Measurements from ENCODE around the gene AIG1.

DNA sequence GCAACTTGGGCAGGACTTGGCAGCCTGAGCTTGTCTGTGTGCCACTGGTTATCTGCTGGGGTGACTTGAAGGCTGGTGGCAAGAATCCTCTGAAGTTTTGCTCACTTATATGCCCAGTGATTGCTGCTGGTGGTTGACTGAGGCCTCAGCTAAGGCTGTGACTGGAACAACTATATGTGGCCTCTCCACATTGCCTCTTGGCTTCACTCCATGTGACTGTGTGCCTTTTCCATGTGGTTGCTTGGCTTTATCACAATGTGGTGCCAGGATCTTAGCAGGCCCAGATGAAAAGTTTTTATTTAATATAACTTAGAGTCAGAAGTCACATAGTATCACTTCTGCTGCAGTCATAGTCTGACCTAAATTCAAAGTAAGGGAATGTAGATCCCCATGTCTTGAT lies 285.3 kb downstream of the AIG1 start:
- TF ChIP-seq EZH2 (IDR thresholded peaks at IDR 0.05): no peak
- TF ChIP-seq, protein P1, sequence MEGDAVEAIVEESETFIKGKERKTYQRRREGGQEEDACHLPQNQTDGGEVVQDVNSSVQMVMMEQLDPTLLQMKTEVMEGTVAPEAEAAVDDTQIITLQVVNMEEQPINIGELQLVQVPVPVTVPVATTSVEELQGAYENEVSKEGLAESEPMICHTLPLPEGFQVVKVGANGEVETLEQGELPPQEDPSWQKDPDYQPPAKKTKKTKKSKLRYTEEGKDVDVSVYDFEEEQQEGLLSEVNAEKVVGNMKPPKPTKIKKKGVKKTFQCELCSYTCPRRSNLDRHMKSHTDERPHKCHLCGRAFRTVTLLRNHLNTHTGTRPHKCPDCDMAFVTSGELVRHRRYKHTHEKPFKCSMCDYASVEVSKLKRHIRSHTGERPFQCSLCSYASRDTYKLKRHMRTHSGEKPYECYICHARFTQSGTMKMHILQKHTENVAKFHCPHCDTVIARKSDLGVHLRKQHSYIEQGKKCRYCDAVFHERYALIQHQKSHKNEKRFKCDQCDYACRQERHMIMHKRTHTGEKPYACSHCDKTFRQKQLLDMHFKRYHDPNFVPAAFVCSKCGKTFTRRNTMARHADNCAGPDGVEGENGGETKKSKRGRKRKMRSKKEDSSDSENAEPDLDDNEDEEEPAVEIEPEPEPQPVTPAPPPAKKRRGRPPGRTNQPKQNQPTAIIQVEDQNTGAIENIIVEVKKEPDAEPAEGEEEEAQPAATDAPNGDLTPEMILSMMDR (IDR thresholded peaks at IDR 0.05): no peak
